Gastroesophageal sphincter (tissue), 4 donors: ENCODE data around the gene CHST15. TPM values are rescaled to one million over a fixed set of nuclear protein-coding genes. Genes with fewer than 3 reads are reported as not detected.
A peak's percentile ranks its signal among the peaks of the same experiment; 100 is the strongest.

ENCODE experiments used
- ATAC-seq: fragments of 150-250 bp; one replicate; pipeline ENCODE4 v1.9.1; 2016; ENCODE audit warnings: mild to moderate bottlenecking, moderate library complexity
- H3K27ac ChIP-seq, 4 donors: fragments of 200-600 bp; sonication (generic) in 3 of 4; 1 replicate in 3 of 4; 2 replicates in 1 of 4; pipeline ENCODE4 v1.5.1; 2016 to 2019
- H3K27me3 ChIP-seq: fragments of 200-600 bp; sonication (generic); one replicate; pipeline ENCODE4 v1.5.1; 2019
- H3K36me3 ChIP-seq, 2 donors: fragments of 200-600 bp; sonication (generic); one replicate each; pipeline ENCODE4 v1.5.1; 2019; ENCODE audit warnings: control low read depth in 1 of 2
- H3K4me1 ChIP-seq, 3 donors: fragments of 200-600 bp; sonication (generic); 1 replicate in 2 of 3; 2 replicates in 1 of 3; pipeline ENCODE4 v1.5.1; 2016 to 2019; ENCODE audit warnings: control low read depth in 2 of 3
- H3K4me3 ChIP-seq, 2 donors: fragments of 200-600 bp; sonication (generic); one replicate each; pipeline ENCODE4 v1.5.1; 2019; ENCODE audit warnings: mild to moderate bottlenecking in 1 of 2, moderate library complexity in 1 of 2
- H3K9me3 ChIP-seq, 3 donors: fragments of 200-600 bp; sonication (generic); one replicate each; pipeline ENCODE4 v1.5.1; 2017 to 2019; ENCODE audit warnings: control low read depth in 2 of 3
- CTCF ChIP-seq, 4 experiments: fragments of 200-600 bp in 2 of 4; fragments of 450-650 bp in 2 of 4; sonication (generic) in 1 of 4; IDR thresholded peaks; one replicate each; pipeline ENCODE4 v1.5.1; 2017 to 2019; ENCODE audit warnings: antibody characterized with exemption in 4 of 4, mild to moderate bottlenecking in 2 of 4, moderate library complexity in 2 of 4
- EP300 ChIP-seq: sonication (generic); formaldehyde crosslinking; IDR thresholded peaks from one replicate; pipeline ENCODE4 v1.6.1; 2017; ENCODE audit warnings: antibody characterized with exemption, mild to moderate bottlenecking
- POLR2A ChIP-seq, 2 donors: fragments of 450-650 bp; IDR thresholded peaks; one replicate each; pipeline ENCODE4 v1.6.1; 2017; ENCODE audit warnings: antibody characterized with exemption in 2 of 2, mild to moderate bottlenecking in 2 of 2, moderate library complexity in 1 of 2
- POLR2AphosphoS5 ChIP-seq: sonication (generic); formaldehyde crosslinking; IDR thresholded peaks from one replicate; pipeline ENCODE4 v1.6.1; 2017; ENCODE audit warnings: antibody characterized with exemption
- WGBS, 2 donors: methylation state at CpG; one replicate each; pipeline ENCODE4 v1.1.5; 2018; ENCODE audit warnings: low coverage in 1 of 2; 5-methylcytosine and 5-hydroxymethylcytosine counted together
- total RNA-seq, 4 donors: library from RNA; depleted of rRNA; stranded (reverse); fragments of >200 nt; gene quantifications; one replicate each; pipeline ENCODE4 v1.1.0, GENCODE V29; 2016

Gene CHST15
- total RNA-seq, 4 donors from 2014 or later: 63.5 to 87.5 (median 74.3) TPM

GRCh38 chr10:124119216-124119615, 25.8 kb upstream of the CHST15 start:
- WGBS, 2 donors: no CpG with 5 or more reads among the region's 4 CpGs
- H3K27me3 ChIP-seq: no peaks in the 10 kb centered on the region
- peak overlapping the region in 3 of 4 donors; percentile 22 to 57 (median 54) for H3K27ac ChIP-seq
- H3K4me3 ChIP-seq: no peak overlapping the region
- no peaks in the 10 kb centered on the region for H3K9me3 ChIP-seq
- peaks cover 0 to 11% (median 0%) of the 10 kb centered on the region in 3 donors for H3K4me1 ChIP-seq
- TF ChIP-seq EP300: no peak
- TF ChIP-seq POLR2A (IDR thresholded peaks at IDR 0.05): no peak
- no peak for TF ChIP-seq POLR2AphosphoS5
- no peak for TF ChIP-seq CTCF (IDR thresholded peaks at IDR 0.05)
- H3K36me3 ChIP-seq: no peaks in the 10 kb centered on the region
- no peak for ATAC-seq

GRCh38 chr10:124117833-124118232, 24.4 kb upstream of the CHST15 start:
- no peak for ATAC-seq
- no peak overlapping the region for H3K27ac ChIP-seq
- WGBS, 2 donors: 90 to 96% methylated on average over 2 to 4 of the region's 6 CpGs
- no peaks in the 10 kb centered on the region for H3K27me3 ChIP-seq
- no peaks in the 10 kb centered on the region for H3K9me3 ChIP-seq
- H3K4me1 ChIP-seq: peaks cover 0 to 11% (median 0%) of the 10 kb centered on the region in 3 donors
- TF ChIP-seq POLR2AphosphoS5 (no peak), POLR2A (IDR thresholded peaks at IDR 0.05) (no peak), EP300 (no peak), CTCF (IDR thresholded peaks at IDR 0.05) (no peak)
- H3K36me3 ChIP-seq: no peaks in the 10 kb centered on the region
- no peak overlapping the region for H3K4me3 ChIP-seq

GRCh38 chr10:124117511-124117785, 24.1 kb upstream of the CHST15 start:
- 89 to 100% methylated on average over 1 to 3 of the region's 5 CpGs for WGBS, 2 donors
- ATAC-seq: no peak
- H3K36me3 ChIP-seq: no peaks in the 10 kb centered on the region
- no peak for TF ChIP-seq CTCF (IDR thresholded peaks at IDR 0.05)
- TF ChIP-seq EP300: no peak
- TF ChIP-seq POLR2A (IDR thresholded peaks at IDR 0.05): no peak
- no peak for TF ChIP-seq POLR2AphosphoS5
- peaks cover 0 to 11% (median 0%) of the 10 kb centered on the region in 3 donors for H3K4me1 ChIP-seq
- no peak overlapping the region for H3K4me3 ChIP-seq
- H3K27ac ChIP-seq: no peak overlapping the region
- H3K27me3 ChIP-seq: no peaks in the 10 kb centered on the region
- H3K9me3 ChIP-seq: no peaks in the 10 kb centered on the region

GRCh38 chr10:124116771-124117510, 23.5 kb upstream of the CHST15 start:
- Histone ChIP-seq H3K4me3 (no peak overlapping the region), H3K36me3 (no peaks in the 10 kb centered on the region), H3K9me3 (no peaks in the 10 kb centered on the region), H3K27ac (no peak overlapping the region), H3K4me1 (peaks cover 0 to 11% (median 0%) of the 10 kb centered on the region in 3 donors), H3K27me3 (no peaks in the 10 kb centered on the region)
- no peak for ATAC-seq
- 87 to 100% methylated on average over 3 to 6 of the region's 12 CpGs for WGBS, 2 donors
- TF ChIP-seq POLR2A (IDR thresholded peaks at IDR 0.05) (no peak), CTCF (IDR thresholded peaks at IDR 0.05) (no peak), POLR2AphosphoS5 (no peak), EP300 (no peak)

GRCh38 chr10:124114696-124115095, 21.3 kb upstream of the CHST15 start:
- TF ChIP-seq POLR2A (IDR thresholded peaks at IDR 0.05) (no peak), EP300 (no peak), CTCF (IDR thresholded peaks at IDR 0.05) (no peak)
- ATAC-seq: no peak

More at GRCh38 chr10:124114696-124115095, 21.3 kb upstream of the CHST15 start:
- no peak overlapping the region for H3K27ac ChIP-seq
- H3K36me3 ChIP-seq: no peaks in the 10 kb centered on the region
- no peaks in the 10 kb centered on the region for H3K9me3 ChIP-seq
- H3K4me3 ChIP-seq: no peak overlapping the region
- 86 to 100% methylated on average over 1 to 2 of the region's 4 CpGs for WGBS, 2 donors
- no peaks in the 10 kb centered on the region for H3K27me3 ChIP-seq
- peaks cover 0 to 11% (median 0%) of the 10 kb centered on the region in 3 donors for H3K4me1 ChIP-seq
